Thyroid gland (tissue), 4 donors: ENCODE measurements around the gene COBLL1.

Source experiments
- POLR2A ChIP-seq, 2 donors: fragments of 450-650 bp; IDR thresholded peaks; one replicate each; pipeline ENCODE4 v1.6.1; 2017; ENCODE audit warnings: antibody characterized with exemption in 2 of 2, mild to moderate bottlenecking in 2 of 2, moderate library complexity in 1 of 2
- TF ChIP-seq, protein P1 (sequence below), 6 experiments: fragments of 200-600 bp in 3 of 6; fragments of 450-650 bp in 3 of 6; sonication (generic) in 3 of 6; IDR thresholded peaks; one replicate each; pipeline ENCODE4 v1.5.1; 2016 to 2019; ENCODE audit warnings: antibody characterized with exemption in 6 of 6, mild to moderate bottlenecking in 2 of 6, inconsistent platforms in 1 of 6, moderate library complexity in 1 of 6

DNA sequence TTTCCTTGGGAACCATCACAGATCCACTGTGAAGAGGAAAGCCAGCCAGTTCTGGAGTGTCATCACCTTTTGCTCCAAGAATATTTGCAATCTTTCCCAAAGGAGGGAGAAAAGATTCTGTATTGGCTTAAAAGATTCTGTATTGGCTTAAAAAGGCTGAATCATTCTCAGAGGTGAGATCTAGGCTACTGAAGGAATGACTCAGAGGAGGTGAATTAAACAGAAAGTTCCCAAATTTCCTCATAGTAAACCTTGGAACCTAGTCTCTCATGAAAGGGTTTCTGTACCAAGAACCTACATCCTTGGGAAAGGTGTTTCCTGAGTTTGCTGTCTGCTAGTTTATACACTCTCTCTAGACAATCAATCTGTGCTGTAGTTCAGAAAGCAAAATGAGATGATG, 186.3 kb downstream of the COBLL1 start:
- TF ChIP-seq, protein P1, sequence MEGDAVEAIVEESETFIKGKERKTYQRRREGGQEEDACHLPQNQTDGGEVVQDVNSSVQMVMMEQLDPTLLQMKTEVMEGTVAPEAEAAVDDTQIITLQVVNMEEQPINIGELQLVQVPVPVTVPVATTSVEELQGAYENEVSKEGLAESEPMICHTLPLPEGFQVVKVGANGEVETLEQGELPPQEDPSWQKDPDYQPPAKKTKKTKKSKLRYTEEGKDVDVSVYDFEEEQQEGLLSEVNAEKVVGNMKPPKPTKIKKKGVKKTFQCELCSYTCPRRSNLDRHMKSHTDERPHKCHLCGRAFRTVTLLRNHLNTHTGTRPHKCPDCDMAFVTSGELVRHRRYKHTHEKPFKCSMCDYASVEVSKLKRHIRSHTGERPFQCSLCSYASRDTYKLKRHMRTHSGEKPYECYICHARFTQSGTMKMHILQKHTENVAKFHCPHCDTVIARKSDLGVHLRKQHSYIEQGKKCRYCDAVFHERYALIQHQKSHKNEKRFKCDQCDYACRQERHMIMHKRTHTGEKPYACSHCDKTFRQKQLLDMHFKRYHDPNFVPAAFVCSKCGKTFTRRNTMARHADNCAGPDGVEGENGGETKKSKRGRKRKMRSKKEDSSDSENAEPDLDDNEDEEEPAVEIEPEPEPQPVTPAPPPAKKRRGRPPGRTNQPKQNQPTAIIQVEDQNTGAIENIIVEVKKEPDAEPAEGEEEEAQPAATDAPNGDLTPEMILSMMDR (IDR thresholded peaks at IDR 0.05), result no peak
- TF ChIP-seq POLR2A (IDR thresholded peaks at IDR 0.05), result no peak
